MM.1S (cell line): ENCODE results near the gene UBE2D4.
"Not testable (repeated sequence)": the region's sequence is repeated elsewhere in the genome, so short reads cannot be mapped to it uniquely, and the experiment has no call there.

Experiments used
- EZH2 ChIP-seq: fragments of 300-600 bp; sonication (generic); optimal IDR thresholded peaks from 2 replicates; pipeline ENCODE3; 2017; ENCODE audit warnings: low read depth, mild to moderate bottlenecking, antibody characterized with exemption, low read length, mixed read lengths
- TF ChIP-seq, protein P1 (sequence below): fragments of 300-600 bp; sonication (generic); IDR thresholded peaks from 2 replicates; pipeline ENCODE4 v1.5.1; 2016; ENCODE audit warnings: antibody characterized with exemption, low read length, mixed read lengths

DNA sequence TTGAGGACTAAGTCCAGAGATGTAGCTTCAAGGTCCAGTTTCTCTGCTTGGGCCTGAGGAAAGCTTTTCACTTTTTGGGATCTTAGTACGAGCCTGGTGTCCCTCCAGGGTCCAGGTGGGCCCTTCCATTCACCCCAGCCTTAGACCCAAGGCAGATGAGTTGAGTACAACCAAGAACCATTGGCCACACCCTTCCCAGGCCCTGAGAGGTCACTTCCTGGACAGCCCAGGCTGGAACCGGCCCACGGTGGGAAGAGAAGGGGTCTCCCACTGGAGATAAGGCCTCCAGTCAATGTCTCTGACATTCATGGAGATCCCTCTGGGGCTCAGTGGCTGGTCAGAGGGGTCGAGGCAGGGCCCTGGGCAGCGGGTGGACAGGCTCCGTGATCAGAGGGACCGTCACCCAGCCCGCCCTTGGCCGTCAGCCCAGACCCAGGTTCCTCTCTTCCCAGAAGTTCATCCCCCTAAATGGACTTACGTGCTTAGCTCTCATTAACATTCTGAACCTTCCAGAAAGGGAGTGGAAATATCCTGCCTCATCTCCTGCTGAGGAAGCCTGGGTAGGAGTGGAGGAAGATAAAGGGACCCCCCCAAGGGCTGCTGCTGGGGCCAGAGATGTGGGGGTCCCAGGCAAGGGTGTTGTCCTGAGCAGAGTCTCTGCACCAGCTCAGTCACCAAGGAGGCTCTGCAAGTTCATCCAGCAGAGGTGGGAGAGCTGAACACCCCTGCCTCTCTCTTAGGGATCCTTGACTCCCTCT, 48.7 kb downstream of the UBE2D4 start:
- TF ChIP-seq, protein P1, sequence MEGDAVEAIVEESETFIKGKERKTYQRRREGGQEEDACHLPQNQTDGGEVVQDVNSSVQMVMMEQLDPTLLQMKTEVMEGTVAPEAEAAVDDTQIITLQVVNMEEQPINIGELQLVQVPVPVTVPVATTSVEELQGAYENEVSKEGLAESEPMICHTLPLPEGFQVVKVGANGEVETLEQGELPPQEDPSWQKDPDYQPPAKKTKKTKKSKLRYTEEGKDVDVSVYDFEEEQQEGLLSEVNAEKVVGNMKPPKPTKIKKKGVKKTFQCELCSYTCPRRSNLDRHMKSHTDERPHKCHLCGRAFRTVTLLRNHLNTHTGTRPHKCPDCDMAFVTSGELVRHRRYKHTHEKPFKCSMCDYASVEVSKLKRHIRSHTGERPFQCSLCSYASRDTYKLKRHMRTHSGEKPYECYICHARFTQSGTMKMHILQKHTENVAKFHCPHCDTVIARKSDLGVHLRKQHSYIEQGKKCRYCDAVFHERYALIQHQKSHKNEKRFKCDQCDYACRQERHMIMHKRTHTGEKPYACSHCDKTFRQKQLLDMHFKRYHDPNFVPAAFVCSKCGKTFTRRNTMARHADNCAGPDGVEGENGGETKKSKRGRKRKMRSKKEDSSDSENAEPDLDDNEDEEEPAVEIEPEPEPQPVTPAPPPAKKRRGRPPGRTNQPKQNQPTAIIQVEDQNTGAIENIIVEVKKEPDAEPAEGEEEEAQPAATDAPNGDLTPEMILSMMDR = not testable (repeated sequence)
- TF ChIP-seq EZH2 = not testable (repeated sequence)
